ENCODE data around the gene TNS3.
"Not testable (repeated sequence)": the region's sequence is repeated elsewhere in the genome, so short reads cannot be mapped to it uniquely, and the experiment has no call there.

TNS3 gene

DNA sequence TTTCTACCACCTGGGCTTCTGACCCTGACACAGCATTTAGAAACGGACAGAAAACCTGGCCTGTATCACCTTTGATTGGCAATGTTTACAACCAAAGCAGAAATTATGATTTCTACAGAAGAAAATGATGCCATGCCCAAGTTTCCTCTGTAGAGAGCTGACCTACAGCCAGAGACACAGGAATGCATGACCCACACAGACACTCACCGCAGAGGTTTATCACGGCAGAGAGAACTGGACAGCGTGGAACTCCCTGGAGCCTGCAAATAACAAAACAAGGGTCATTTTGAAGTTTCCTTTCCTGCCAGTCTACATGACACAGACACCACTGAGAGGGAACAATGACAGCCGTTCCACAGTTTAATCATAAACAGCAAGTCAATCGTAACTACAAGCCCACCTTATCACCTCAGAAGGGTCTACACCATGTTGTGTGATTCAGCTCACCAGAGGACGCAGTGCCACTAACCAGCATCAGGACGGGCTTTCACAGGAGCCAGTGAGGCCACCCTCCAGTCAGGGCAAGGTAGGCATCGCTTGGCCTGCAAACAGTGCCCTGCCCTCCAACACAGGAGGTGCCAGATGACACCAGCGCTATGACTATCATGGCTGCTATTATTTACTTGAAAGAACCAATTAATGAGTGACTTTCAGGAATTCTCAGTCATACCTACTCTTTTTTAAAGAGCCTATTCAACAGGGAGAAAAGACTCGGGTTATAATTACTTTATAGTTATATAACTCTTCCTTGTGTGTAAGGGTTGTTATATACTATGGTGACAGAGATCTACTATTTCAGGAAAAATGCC lies 139.9 kb downstream of the TNS3 start:
- Mint-ChIP-seq H3K27ac (no peak overlapping the region), H3K9me3 (no peaks in the 10 kb centered on the region), H3K4me1 (peaks cover 66% of the 10 kb centered on the region), H3K4me3 (no peak overlapping the region), H3K27me3 (ENCODE audit: low read depth, poor library complexity) (peaks cover 3% of the 10 kb centered on the region), H3K36me3 (ENCODE audit: low read depth) (peaks cover 20% of the 10 kb centered on the region)
- DNase-seq: no peak
- TF ChIP-seq, protein P1, sequence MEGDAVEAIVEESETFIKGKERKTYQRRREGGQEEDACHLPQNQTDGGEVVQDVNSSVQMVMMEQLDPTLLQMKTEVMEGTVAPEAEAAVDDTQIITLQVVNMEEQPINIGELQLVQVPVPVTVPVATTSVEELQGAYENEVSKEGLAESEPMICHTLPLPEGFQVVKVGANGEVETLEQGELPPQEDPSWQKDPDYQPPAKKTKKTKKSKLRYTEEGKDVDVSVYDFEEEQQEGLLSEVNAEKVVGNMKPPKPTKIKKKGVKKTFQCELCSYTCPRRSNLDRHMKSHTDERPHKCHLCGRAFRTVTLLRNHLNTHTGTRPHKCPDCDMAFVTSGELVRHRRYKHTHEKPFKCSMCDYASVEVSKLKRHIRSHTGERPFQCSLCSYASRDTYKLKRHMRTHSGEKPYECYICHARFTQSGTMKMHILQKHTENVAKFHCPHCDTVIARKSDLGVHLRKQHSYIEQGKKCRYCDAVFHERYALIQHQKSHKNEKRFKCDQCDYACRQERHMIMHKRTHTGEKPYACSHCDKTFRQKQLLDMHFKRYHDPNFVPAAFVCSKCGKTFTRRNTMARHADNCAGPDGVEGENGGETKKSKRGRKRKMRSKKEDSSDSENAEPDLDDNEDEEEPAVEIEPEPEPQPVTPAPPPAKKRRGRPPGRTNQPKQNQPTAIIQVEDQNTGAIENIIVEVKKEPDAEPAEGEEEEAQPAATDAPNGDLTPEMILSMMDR (IDR thresholded peaks at IDR 0.05): no peak

DNA sequence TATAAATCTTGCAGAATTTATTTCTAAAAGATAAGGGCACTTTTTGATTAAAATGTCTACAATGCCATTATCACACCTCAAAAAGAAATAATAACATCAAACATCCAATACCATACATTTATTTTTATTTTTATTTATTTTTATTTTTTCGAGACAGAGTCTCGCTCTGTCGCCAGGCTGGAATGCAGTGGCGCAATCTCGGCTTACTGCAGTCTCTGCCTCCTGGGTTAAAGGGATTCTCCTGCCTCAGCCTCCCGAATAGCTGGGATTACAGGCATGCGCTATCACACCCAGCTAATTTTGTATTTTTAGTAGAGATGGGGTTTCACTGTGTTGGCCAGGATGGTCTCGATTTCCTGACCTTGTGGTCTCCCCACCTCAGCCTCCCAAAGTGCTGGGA lies 140.9 kb downstream of the TNS3 start:
- H3K4me3 Mint-ChIP-seq; H3K27ac Mint-ChIP-seq; DNase-seq; H3K27me3 Mint-ChIP-seq (ENCODE audit: low read depth, poor library complexity); H3K9me3 Mint-ChIP-seq: not testable (repeated sequence)
- peaks cover 20% of the 10 kb centered on the region for H3K36me3 Mint-ChIP-seq (ENCODE audit: low read depth)
- H3K4me1 Mint-ChIP-seq: peaks cover 56% of the 10 kb centered on the region

DNA sequence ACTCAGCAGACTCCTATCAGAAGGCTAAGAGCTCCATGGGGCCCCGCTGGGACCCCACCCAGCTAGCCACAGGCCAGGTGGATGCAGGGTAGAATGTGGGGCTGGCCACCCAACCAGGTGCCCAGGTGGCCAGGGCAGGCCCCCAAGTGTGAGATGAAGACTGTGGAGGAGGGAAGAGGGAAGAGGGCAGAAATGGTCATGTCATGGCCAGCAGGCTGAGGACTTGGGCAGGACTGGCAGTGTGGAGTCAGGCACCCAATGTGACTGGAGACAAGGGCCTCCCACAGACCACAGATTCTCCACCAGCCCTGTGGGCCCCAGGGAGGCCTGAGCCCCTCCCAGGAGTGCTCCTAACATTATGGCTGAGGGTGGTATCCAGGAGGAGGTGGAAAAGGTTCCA lies 141.6 kb downstream of the TNS3 start:
- H3K36me3 Mint-ChIP-seq (ENCODE audit: low read depth): peaks cover 26% of the 10 kb centered on the region
- H3K4me1 Mint-ChIP-seq: peaks cover 55% of the 10 kb centered on the region
- no peaks in the 10 kb centered on the region for H3K9me3 Mint-ChIP-seq
- TF ChIP-seq, protein P1 (IDR thresholded peaks at IDR 0.05): no peak
- no peak overlapping the region for H3K27ac Mint-ChIP-seq
- no peak for DNase-seq
- peaks cover 3% of the 10 kb centered on the region for H3K27me3 Mint-ChIP-seq (ENCODE audit: low read depth, poor library complexity)
- H3K4me3 Mint-ChIP-seq: no peak overlapping the region

DNA sequence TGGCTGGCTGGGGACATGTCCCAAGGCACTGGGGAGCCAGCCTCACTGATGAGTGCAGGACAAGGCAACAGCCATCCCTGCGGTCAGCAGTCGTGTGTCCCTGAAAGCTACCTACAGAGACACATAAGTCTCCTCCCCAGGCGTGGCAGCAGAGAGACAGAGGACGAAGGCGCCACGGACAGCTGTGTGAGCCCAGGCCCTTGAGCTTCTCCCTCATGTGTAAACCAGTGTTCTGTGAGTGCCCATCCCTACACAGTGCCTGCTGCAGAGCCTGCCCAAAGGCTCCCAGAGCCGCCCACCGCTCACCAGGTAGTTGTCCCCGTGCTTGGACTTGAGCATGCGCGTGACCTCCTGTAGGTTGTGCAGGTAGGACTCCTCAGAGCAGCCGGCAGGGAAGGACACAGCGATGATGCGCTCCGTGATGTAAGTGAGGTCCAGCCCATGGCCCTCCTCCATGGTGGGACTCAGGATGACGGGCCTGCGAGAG lies 142.7 kb downstream of the TNS3 start:
- TF ChIP-seq, protein P1 (IDR thresholded peaks at IDR 0.05): no peak
- Mint-ChIP-seq H3K4me3 (no peak overlapping the region), H3K27me3 (ENCODE audit: low read depth, poor library complexity) (peaks cover 3% of the 10 kb centered on the region), H3K9me3 (no peaks in the 10 kb centered on the region), H3K27ac (peak overlapping the region; percentile 18), H3K4me1 (peaks cover 44% of the 10 kb centered on the region), H3K36me3 (ENCODE audit: low read depth) (peaks cover 27% of the 10 kb centered on the region)
- no peak for DNase-seq

DNA sequence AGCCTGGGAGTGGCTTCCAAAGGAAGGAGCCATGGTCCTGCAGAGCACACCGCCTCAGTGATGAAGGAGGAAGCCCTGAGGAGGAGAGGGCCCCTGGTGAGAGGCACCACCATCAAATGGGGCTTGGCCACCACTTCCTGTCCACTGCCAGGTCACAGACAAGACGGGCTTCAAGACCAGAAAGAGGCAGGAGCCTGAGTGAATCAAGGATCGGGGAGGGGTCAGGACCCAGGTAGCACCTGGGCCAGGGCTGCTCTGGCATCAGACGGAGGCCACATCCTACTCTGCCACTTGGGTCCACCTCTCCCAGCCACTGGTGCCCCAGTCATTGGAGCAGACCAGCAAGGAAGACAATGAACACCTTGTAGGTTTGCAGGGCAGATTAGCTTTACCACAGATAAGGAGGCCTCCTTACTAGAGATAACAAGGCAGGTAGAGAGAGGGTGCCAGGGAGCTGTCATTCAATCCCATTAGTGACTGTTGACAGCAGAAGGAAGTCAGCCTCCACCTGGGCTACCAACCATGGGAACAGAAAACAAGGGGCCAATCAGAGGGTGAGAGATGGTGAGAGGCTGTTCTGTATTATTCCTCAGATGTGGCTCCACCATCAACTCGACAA lies 143.4 kb downstream of the TNS3 start:
- Mint-ChIP-seq H3K27ac (no peak overlapping the region), H3K9me3 (no peaks in the 10 kb centered on the region), H3K4me3 (no peak overlapping the region), H3K4me1 (peaks cover 40% of the 10 kb centered on the region), H3K36me3 (ENCODE audit: low read depth) (peaks cover 27% of the 10 kb centered on the region), H3K27me3 (ENCODE audit: low read depth, poor library complexity) (peaks cover 3% of the 10 kb centered on the region)
- DNase-seq: no peak
- TF ChIP-seq, protein P1 (IDR thresholded peaks at IDR 0.05): no peak

DNA sequence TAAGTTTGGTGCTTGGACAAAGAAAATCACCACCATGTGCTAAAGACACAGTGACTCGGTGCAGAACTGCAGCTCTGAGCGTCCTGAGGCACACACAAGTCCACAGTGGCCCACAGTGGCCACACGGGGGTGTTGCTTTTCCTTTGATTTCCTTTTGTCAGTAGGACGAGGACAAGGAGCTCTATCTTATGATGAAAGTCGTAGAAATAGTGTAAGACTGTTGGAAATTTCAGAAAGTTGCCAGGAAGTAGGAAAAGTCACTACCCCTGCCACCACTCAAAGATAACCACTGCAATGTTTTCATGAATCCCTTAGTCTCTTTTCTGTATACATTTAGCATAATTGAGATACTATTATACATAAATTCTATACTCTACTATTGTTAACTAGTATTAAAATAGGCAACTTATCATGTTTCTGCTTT lies 146.0 kb downstream of the TNS3 start:
- Mint-ChIP-seq H3K4me3 (no peak overlapping the region), H3K9me3 (no peaks in the 10 kb centered on the region), H3K27me3 (ENCODE audit: low read depth, poor library complexity) (peaks cover 5% of the 10 kb centered on the region), H3K27ac (no peak overlapping the region), H3K4me1 (peaks cover 17% of the 10 kb centered on the region), H3K36me3 (ENCODE audit: low read depth) (peaks cover 47% of the 10 kb centered on the region)
- TF ChIP-seq, protein P1 (IDR thresholded peaks at IDR 0.05): peak; percentile 65
- peak; percentile 47 for DNase-seq

All from nephron progenitor cell (in vitro differentiated cells).